HepG2 (cell line): ENCODE results near the gene STK32B. TPM values are rescaled to one million over a fixed set of nuclear protein-coding genes. Genes with fewer than 3 reads are reported as not detected.

Experiments
- ATAC-seq: fragments of 200-7000 bp; cut with Tn5 transposase; 3 replicates; pipeline ENCODE4 v1.9.1; 2020; ENCODE audit warnings: mild to moderate bottlenecking, moderate library complexity
- BruUV-seq: library from RNA; stranded (reverse); fragments of 400-500 nt; replicated peaks from 2 replicates; lab custom pipeline; 2021; lab: Mats Ljungman, UMichigan
- CTCF ChIA-PET: fragments of 300-600 bp; formaldehyde crosslinking; extraction: SDS; loops from one replicate; lab custom pipeline; 2021; ENCODE audit warnings: low total read pairs, inconsistent platforms, low intra/inter-chr PET ratio; lab: Yijun Ruan, JAX
- POLR2A ChIA-PET: fragments of 350-600 bp; sonication (Branson Sonifier 250); formaldehyde crosslinking; loops from one replicate; lab custom pipeline; 2020; ENCODE audit warnings: antibody characterized with exemption, inconsistent platforms; lab: Yijun Ruan, JAX
- DNase-seq: peaks from one replicate; pipeline ENCODE4 v3.0.0-alpha.2; 2015; ENCODE audit warnings: low spot score
- FAIRE-seq: peaks from 3 replicates; lab custom pipeline; 2011; peaks lifted over from hg19 to GRCh38; lab: Jason Lieb, UNC
- H2AFZ ChIP-seq: one replicate; pipeline ENCODE4 v1.6.1; 2011; ENCODE audit warnings: low read length, inconsistent platforms
- H3K27ac ChIP-seq: fragments of 300-600 bp; 3 replicates; pipeline ENCODE4 v1.8.0; 2011; ENCODE audit warnings: mixed run types, mild to moderate bottlenecking, mixed read lengths, low read length, inconsistent platforms; ENCODE audit not compliant: insufficient read depth; ENCODE audit errors: extremely low read length
- H3K27me3 ChIP-seq, 2 experiments: fragments of 200-600 bp in 1 of 2; 2 replicates in 1 of 2; 3 replicates in 1 of 2; pipeline versions ENCODE4 v1.6.0 to v1.8.0; 2011; ENCODE audit warnings: low read length in 2 of 2, mild to moderate bottlenecking in 2 of 2, moderate library complexity in 2 of 2, inconsistent platforms in 1 of 2; ENCODE audit not compliant: insufficient read depth in 2 of 2, control insufficient read depth in 1 of 2
- H3K36me3 ChIP-seq, 2 experiments: fragments of 200-600 bp in 1 of 2; replicated peaks in 1 of 2; 2 replicates in 1 of 2; 3 replicates in 1 of 2; pipeline versions ENCODE4 v1.5.1 to v1.8.0; 2011; ENCODE audit warnings: low read length in 2 of 2, inconsistent platforms in 1 of 2; ENCODE audit not compliant: insufficient read depth in 2 of 2, control insufficient read depth in 1 of 2
- H3K4me1 ChIP-seq: 2 replicates; pipeline ENCODE4 v1.5.1; 2012; ENCODE audit warnings: low read length, inconsistent platforms; ENCODE audit not compliant: insufficient read depth
- H3K4me2 ChIP-seq: 2 replicates; pipeline ENCODE4 v1.6.0; 2011; ENCODE audit warnings: low read depth, low read length, inconsistent platforms
- H3K4me3 ChIP-seq, 3 experiments: fragments of 200-600 bp in 1 of 3; sonication (generic), shearing (Covaris generic) in 1 of 3; replicated peaks in 1 of 3; 2 replicates each; pipeline ENCODE4 v1.5.1; 2011 to 2016; ENCODE audit warnings: low read length in 3 of 3, inconsistent platforms in 2 of 3, low read depth in 2 of 3, mild to moderate bottlenecking in 2 of 3, control low read depth in 1 of 3, mixed read lengths in 1 of 3; ENCODE audit not compliant: insufficient read depth in 1 of 3
- H3K79me2 ChIP-seq: one replicate; pipeline ENCODE4 v1.6.1; 2011; ENCODE audit warnings: low read length, inconsistent platforms; ENCODE audit not compliant: insufficient read depth
- H3K9ac ChIP-seq: 2 replicates; pipeline ENCODE4 v1.6.0; 2011; ENCODE audit warnings: mild to moderate bottlenecking, low read depth, low read length, inconsistent platforms; ENCODE audit not compliant: insufficient read depth
- H3K9me3 ChIP-seq: 2 replicates; pipeline ENCODE4 v1.5.1; 2012; ENCODE audit warnings: mild to moderate bottlenecking, low read length
- H4K20me1 ChIP-seq: 2 replicates; pipeline ENCODE4 v1.6.0; 2011; ENCODE audit warnings: inconsistent platforms, mild to moderate bottlenecking, low read length, moderate library complexity; ENCODE audit not compliant: insufficient read depth
- FOXA1 ChIP-seq, 2 experiments: fragments of 450-650 bp in 1 of 2; sonication (generic) in 1 of 2; formaldehyde crosslinking in 1 of 2; IDR thresholded peaks; 2 replicates each; pipeline versions ENCODE4 v1.4.0 to v1.6.1; 2016 to 2020; ENCODE audit warnings: missing genetic modification reagents in 1 of 2
- GLI4 ChIP-seq: sonication (generic); formaldehyde crosslinking; IDR thresholded peaks from 2 replicates; pipeline ENCODE4 v1.5.1; 2020; ENCODE audit warnings: missing genetic modification reagents, mild to moderate bottlenecking, moderate library complexity, borderline replicate concordance
- HMG20A ChIP-seq: IDR thresholded peaks from 2 replicates; pipeline ENCODE4 v1.6.1; 2016; ENCODE audit warnings: borderline replicate concordance
- IRX3 ChIP-seq: sonication (generic); formaldehyde crosslinking; IDR thresholded peaks from 2 replicates; pipeline ENCODE4 v1.8.1; 2023; ENCODE audit warnings: mild to moderate bottlenecking, low read depth, missing genetic modification reagents, borderline replicate concordance
- MXI1 ChIP-seq: IDR thresholded peaks from 3 replicates; pipeline ENCODE4 v1.6.1; 2012; ENCODE audit warnings: low read depth, low read length, inconsistent platforms, borderline replicate concordance
- NFAT5 ChIP-seq: sonication (generic); formaldehyde crosslinking; IDR thresholded peaks from 2 replicates; pipeline ENCODE4 v1.4.0; 2020; ENCODE audit warnings: missing genetic modification reagents
- ZBTB7B ChIP-seq: sonication (generic); formaldehyde crosslinking; IDR thresholded peaks from 2 replicates; pipeline ENCODE4 v1.4.0; 2020; ENCODE audit warnings: missing genetic modification reagents
- ZNF251 ChIP-seq: sonication (generic); formaldehyde crosslinking; IDR thresholded peaks from 2 replicates; pipeline ENCODE4 v1.9.0; 2021; ENCODE audit warnings: mild to moderate bottlenecking, missing genetic modification reagents
- ZNF609 ChIP-seq: sonication (generic); formaldehyde crosslinking; IDR thresholded peaks from 2 replicates; pipeline ENCODE4 v1.4.0; 2020; ENCODE audit warnings: mild to moderate bottlenecking, missing genetic modification reagents, borderline replicate concordance
- ZNF639 ChIP-seq: conservative IDR thresholded peaks from 2 replicates; pipeline ENCODE4 v1.6.1; 2018; ENCODE audit warnings: missing genetic modification reagents
- ZZZ3 ChIP-seq: sonication (generic); formaldehyde crosslinking; IDR thresholded peaks from 2 replicates; pipeline ENCODE4 v1.4.0; 2020; ENCODE audit warnings: missing genetic modification reagents, mild to moderate bottlenecking, borderline replicate concordance
- WGBS: methylation state at CpG from one replicate; pipeline ENCODE4 v1.1.6; 2017; ENCODE audit warnings: low lambda C conversion rate; 5-methylcytosine and 5-hydroxymethylcytosine counted together
- in situ Hi-C: cut with HindIII; loops from 2 replicates; pipeline ENCODE4 v1.10.0; 2017; ENCODE audit warnings: low pct_unique_long_range_greater_than_20kb; ENCODE audit not compliant: extremely low pct_ligation_motif_present
- intact Hi-C: fragments of 100-400 bp; cut with micrococcal nuclease; formaldehyde crosslinking; loops from one replicate; pipeline ENCODE4 v1.10.0; 2022; ENCODE audit not compliant: unreplicated experiment
- polyA plus RNA-seq, 8 experiments: library from polyadenylated mRNA; depleted of rRNA in 3 of 8; stranded (reverse) in 7 of 8; unstranded in 1 of 8; fragments of >200 nt; fragmentation: Illumina TruSeq in 4 of 8; extraction: Trizol in 4 of 8; gene quantifications; 2 replicates each; pipeline versions ENCODE4 v1.2.1 to v1.2.3, GENCODE V29; 2011 to 2016; ENCODE audit warnings: low read depth in 4 of 8, missing spikeins in 1 of 8, mixed read lengths in 1 of 8; ENCODE audit not compliant: insufficient read depth in 1 of 8
- total RNA-seq, 5 experiments: library from RNA; depleted of rRNA; stranded (reverse); fragments of >200 nt; fragmentation: Illumina TruSeq; extraction: Trizol; gene quantifications; 2 replicates each; pipeline ENCODE4 v1.2.3, GENCODE V29; 2016; ENCODE audit warnings: low read depth in 1 of 5

STK32B gene
- total and polyA plus RNA-seq, 2 of the 13 experiments (the other 11 are each of a cell fraction or from before 2014, with no cell fraction given), result not detected

GRCh38 chr4:5003372-5003857 lies 47.9 kb upstream of the STK32B start (continued):
- TF ChIP-seq ZZZ3 (no peak), GLI4 (no peak), ZNF251 (CRISPR knock-in tag) (no peak), IRX3 (CRISPR knock-in tag) (no peak), ZBTB7B (CRISPR knock-in tag) (no peak)

GRCh38 chr4:5003918-5004317 lies 47.4 kb upstream of the STK32B start:
- ATAC-seq (no peak), DNase-seq (no peak), FAIRE-seq (no peak)
- no peak overlapping the region for H3K9ac ChIP-seq
- 72% methylated on average over 3 of the region's 3 CpGs for WGBS
- no peak overlapping the region for H3K4me2 ChIP-seq
- H3K27me3 ChIP-seq, result peaks cover 0 to 8% of the 10 kb centered on the region in 2 experiments; a peak in 2 of 5 replicates
- no peak overlapping the region for H2AFZ ChIP-seq
- ChIA-PET CTCF (no interaction called here), POLR2A (no interaction called here)
- H3K27ac ChIP-seq, result no peak overlapping the region
- no peaks in the 10 kb centered on the region for H3K36me3 ChIP-seq
- H3K9me3 ChIP-seq, result no peaks in the 10 kb centered on the region
- BruUV-seq, result no TSS peak
- H4K20me1 ChIP-seq, result no peaks in the 10 kb centered on the region
- no peaks in the 10 kb centered on the region for H3K4me1 ChIP-seq
- in situ Hi-C loops (no loop called here), intact Hi-C loops (no loop called here)
- H3K4me3 ChIP-seq, result no peak overlapping the region
- no peaks in the 10 kb centered on the region for H3K79me2 ChIP-seq
- TF ChIP-seq MXI1 (no peak), NFAT5 (CRISPR knock-in tag) (no peak), ZNF639 (CRISPR knock-in tag) (no peak), ZNF609 (no peak), FOXA1 (IDR thresholded peaks at IDR 0.05) (no peak), FOXA1 (CRISPR knock-in tag; IDR thresholded peaks at IDR 0.05) (no peak), HMG20A (CRISPR knock-in tag) (no peak)
